Activated CD8-positive, alpha-beta T cell treated with anti-CD3 and anti-CD28 coated beads for 36 hours (primary cell): Measurements from ENCODE around the gene ADCY5. TPM values are rescaled to one million over a fixed set of nuclear protein-coding genes. Genes with fewer than 3 reads are reported as not detected.

Experiments
- ATAC-seq: fragments of 200-7000 bp; cut with Tn5 transposase; one replicate; pipeline ENCODE4 v1.10.0; 2021; ENCODE audit warnings: mild to moderate bottlenecking, moderate library complexity
- CTCF ChIA-PET: fragments of 350-600 bp; sonication (Branson Sonifier 250); formaldehyde crosslinking; loops from one replicate; lab custom pipeline; 2021; ENCODE audit warnings: antibody characterized with exemption; lab: Charles Lee
- POLR2A ChIA-PET: fragments of 350-600 bp; sonication (Branson Sonifier 250); formaldehyde crosslinking; loops from one replicate; lab custom pipeline; 2021; ENCODE audit warnings: antibody characterized with exemption; lab: Charles Lee
- DNase-seq: peaks from one replicate; pipeline ENCODE4 v3.0.0-alpha.2; 2020
- H3K27ac Mint-ChIP-seq: one replicate; pipeline ENCODE4 v1.8.0; 2021; ENCODE audit warnings: mild to moderate bottlenecking, mixed read lengths
- H3K27me3 Mint-ChIP-seq: one replicate; pipeline ENCODE4 v1.8.0; 2021; ENCODE audit warnings: mixed read lengths
- H3K36me3 Mint-ChIP-seq: one replicate; pipeline ENCODE4 v1.8.0; 2021; ENCODE audit warnings: low read depth, mixed read lengths
- H3K4me1 Mint-ChIP-seq: one replicate; pipeline ENCODE4 v1.8.0; 2021; ENCODE audit warnings: low read depth, mixed read lengths
- H3K4me3 Mint-ChIP-seq: one replicate; pipeline ENCODE4 v1.8.0; 2021; ENCODE audit warnings: mild to moderate bottlenecking, moderate library complexity, mixed read lengths
- H3K9me3 Mint-ChIP-seq: one replicate; pipeline ENCODE4 v1.8.0; 2021; ENCODE audit warnings: mixed read lengths
- CTCF ChIP-seq: fragments of 200-600 bp; IDR thresholded peaks from one replicate; pipeline ENCODE4 v1.8.0; 2022; ENCODE audit warnings: antibody characterized with exemption, mild to moderate bottlenecking
- intact Hi-C: fragments of 100-400 bp; cut with micrococcal nuclease; formaldehyde crosslinking; loops from one replicate; pipeline ENCODE4 v1.10.0; 2022
- total RNA-seq, 2 experiments: library from RNA; stranded (reverse); gene quantifications; one replicate each; pipeline ENCODE4 v1.2.3, GENCODE V29; 2021

Gene ADCY5
- total RNA-seq, 2 experiments from 2014 or later: not detected

GRCh38 chr3:123287962-123288302, 161.0 kb downstream of the ADCY5 start:
- no peaks in the 10 kb centered on the region for H3K36me3 Mint-ChIP-seq
- no peaks in the 10 kb centered on the region for H3K4me1 Mint-ChIP-seq
- H3K27me3 Mint-ChIP-seq: no peaks in the 10 kb centered on the region
- no peak overlapping the region for H3K27ac Mint-ChIP-seq
- DNase-seq (no peak), ATAC-seq (no peak)
- POLR2A ChIA-PET: no interaction called here
- no peak overlapping the region for H3K4me3 Mint-ChIP-seq
- CTCF ChIA-PET: no interaction called here
- no peak for TF ChIP-seq CTCF
- intact Hi-C loops: no loop called here
- H3K9me3 Mint-ChIP-seq: no peaks in the 10 kb centered on the region

GRCh38 chr3:123287051-123287961, 161.6 kb downstream of the ADCY5 start:
- Mint-ChIP-seq H3K36me3 (no peaks in the 10 kb centered on the region), H3K4me3 (no peak overlapping the region), H3K27me3 (no peaks in the 10 kb centered on the region), H3K9me3 (no peaks in the 10 kb centered on the region), H3K4me1 (no peaks in the 10 kb centered on the region), H3K27ac (no peak overlapping the region)
- no peak for TF ChIP-seq CTCF
- CTCF ChIA-PET: no interaction called here
- DNase-seq (no peak), ATAC-seq (no peak)
- POLR2A ChIA-PET: no interaction called here
- intact Hi-C loops: no loop called here

- Mint-ChIP-seq H3K4me1 (no peaks in the 10 kb centered on the region), H3K36me3 (no peaks in the 10 kb centered on the region), H3K27ac (no peak overlapping the region), H3K27me3 (no peaks in the 10 kb centered on the region), H3K9me3 (no peaks in the 10 kb centered on the region), H3K4me3 (no peak overlapping the region)
- ChIA-PET CTCF (interaction anchor here (1.0 to 1.5 kb wide), 3 partner anchors 19 to 118 kb away, joined by 3 to 4 read pairs (median 3); no protein-coding TSS in a partner anchor), POLR2A (interaction anchor here (1.0 kb wide), 1 partner anchor 9 kb away, joined by 3 read pairs; no protein-coding TSS in a partner anchor)
- DNase-seq (peak; percentile 59), ATAC-seq (peak; percentile 86)
- TF ChIP-seq CTCF: peak; percentile 55
- intact Hi-C loops: no loop called here
Observed at GRCh38 chr3:123286308-123287023, 162.4 kb downstream of the ADCY5 start.

GRCh38 chr3:123285931-123286307, 163.0 kb downstream of the ADCY5 start:
- TF ChIP-seq CTCF: no peak
- intact Hi-C loops: no loop called here
- POLR2A ChIA-PET: interaction anchor here (1.0 kb wide), 1 partner anchor 8 kb away, joined by 3 read pairs; no protein-coding TSS in a partner anchor
- H3K27me3 Mint-ChIP-seq: no peaks in the 10 kb centered on the region
- no peak overlapping the region for H3K27ac Mint-ChIP-seq
- H3K4me1 Mint-ChIP-seq: no peaks in the 10 kb centered on the region
- ATAC-seq: no peak
- no peaks in the 10 kb centered on the region for H3K36me3 Mint-ChIP-seq
- no peaks in the 10 kb centered on the region for H3K9me3 Mint-ChIP-seq
- CTCF ChIA-PET: interaction anchor here (1.0 to 1.5 kb wide), 3 partner anchors 18 to 118 kb away, joined by 3 to 4 read pairs (median 3); no protein-coding TSS in a partner anchor
- no peak overlapping the region for H3K4me3 Mint-ChIP-seq
- DNase-seq: no peak
